Endothelial cell of umbilical vein (primary cell): ENCODE results near the gene TLCD4. TPM values are rescaled to one million over a fixed set of nuclear protein-coding genes. Genes with fewer than 3 reads are reported as not detected.

Experiments used
- BruUV-seq: library from RNA; stranded (reverse); fragments of 400-500 nt; replicated peaks from 2 replicates; lab custom pipeline; 2021; lab: Mats Ljungman, UMichigan
- CTCF ChIA-PET: fragments of 300-600, 350-600 bp; sonication (Branson Sonifier 250); formaldehyde crosslinking; loops from one replicate; lab custom pipeline; 2021; ENCODE audit warnings: antibody characterized with exemption, inconsistent platforms; lab: Charles Lee
- POLR2A ChIA-PET: fragments of 300-600, 350-600 bp; sonication (Branson Sonifier 250); formaldehyde crosslinking; loops from one replicate; lab custom pipeline; 2021; ENCODE audit warnings: antibody characterized with exemption, inconsistent platforms; lab: Charles Lee
- DNase-seq: peaks from one replicate; pipeline ENCODE4 v3.0.0-alpha.2; 2011; ENCODE audit warnings: low read depth, low spot score
- FAIRE-seq: peaks from 2 replicates; lab custom pipeline; 2011; peaks lifted over from hg19 to GRCh38; lab: Jason Lieb, UNC
- H2AFZ ChIP-seq: 2 replicates; pipeline ENCODE4 v1.6.0; 2012; ENCODE audit warnings: low read depth, low read length, control low read depth, inconsistent platforms
- H3K27ac ChIP-seq: 2 replicates; pipeline ENCODE4 v1.5.1; 2011; ENCODE audit warnings: low read depth, mild to moderate bottlenecking, control low read depth, low read length, moderate library complexity; ENCODE audit not compliant: insufficient read depth
- H3K27me3 ChIP-seq, 2 experiments: 2 replicates each; pipeline versions ENCODE4 v1.6.0 to v1.6.1; 2011; ENCODE audit warnings: low read length in 2 of 2, mixed read lengths in 1 of 2; ENCODE audit not compliant: control insufficient read depth in 2 of 2, insufficient read depth in 2 of 2
- H3K36me3 ChIP-seq, 2 experiments: 2 replicates in 1 of 2; 3 replicates in 1 of 2; pipeline ENCODE4 v1.5.1; 2011; ENCODE audit warnings: low read length in 2 of 2, mild to moderate bottlenecking in 1 of 2, moderate library complexity in 1 of 2; ENCODE audit not compliant: control insufficient read depth in 2 of 2, insufficient read depth in 2 of 2; ENCODE audit errors: extremely low read depth in 1 of 2
- H3K4me1 ChIP-seq: 3 replicates; pipeline ENCODE4 v1.5.1; 2011; ENCODE audit warnings: mild to moderate bottlenecking, low read length; ENCODE audit not compliant: control insufficient read depth, insufficient read depth; ENCODE audit errors: extremely low read depth
- H3K4me2 ChIP-seq: 2 replicates; pipeline ENCODE4 v1.6.1; 2011; ENCODE audit warnings: low read length, control low read depth, mixed read lengths; ENCODE audit not compliant: insufficient read depth
- H3K4me3 ChIP-seq, 3 experiments: fragments of 200-600 bp in 1 of 3; sonication (generic), shearing (Covaris generic) in 1 of 3; replicated peaks in 1 of 3; 2 replicates each; pipeline ENCODE4 v1.5.1; 2011 to 2016; ENCODE audit warnings: control low read depth in 3 of 3, low read length in 3 of 3, mild to moderate bottlenecking in 2 of 3, inconsistent platforms in 1 of 3, low read depth in 1 of 3, moderate library complexity in 1 of 3; ENCODE audit not compliant: insufficient read depth in 1 of 3
- H3K79me2 ChIP-seq: 2 replicates; pipeline ENCODE4 v1.6.0; 2012; ENCODE audit warnings: low read length, inconsistent platforms; ENCODE audit not compliant: control insufficient read depth, insufficient read depth
- H3K9ac ChIP-seq: replicated peaks from 2 replicates; pipeline ENCODE3; 2011; ENCODE audit warnings: low read length, control low read depth; ENCODE audit not compliant: insufficient read depth; ENCODE audit errors: extremely low read depth
- H3K9me1 ChIP-seq: replicated peaks from 3 replicates; pipeline ENCODE4 v1.6.0; 2011; ENCODE audit warnings: mild to moderate bottlenecking, low read length; ENCODE audit not compliant: control insufficient read depth, insufficient read depth; ENCODE audit errors: extremely low read depth
- H3K9me3 ChIP-seq: replicated peaks from 2 replicates; pipeline ENCODE4 v1.5.1; 2012; ENCODE audit warnings: low read length, inconsistent platforms; ENCODE audit not compliant: control insufficient read depth, insufficient read depth
- H4K20me1 ChIP-seq: replicated peaks from 2 replicates; pipeline ENCODE3; 2011; ENCODE audit warnings: mild to moderate bottlenecking, low read length; ENCODE audit not compliant: control insufficient read depth, insufficient read depth; ENCODE audit errors: extremely low read depth
- CTCF ChIP-seq, 2 donors: IDR thresholded peaks; 1 replicate in 1 of 2; 2 replicates in 1 of 2; pipeline ENCODE4 v1.5.1; 2011; ENCODE audit warnings: low read length in 2 of 2, mild to moderate bottlenecking in 2 of 2, moderate library complexity in 2 of 2, control low read depth in 1 of 2, inconsistent platforms in 1 of 2, low read depth in 1 of 2; ENCODE audit not compliant: insufficient read depth in 1 of 2; ENCODE audit errors: extremely low read depth in 1 of 2
- EZH2 ChIP-seq: IDR thresholded peaks from 2 replicates; pipeline ENCODE4 v1.6.1; 2012; ENCODE audit warnings: borderline replicate concordance, low read depth, mild to moderate bottlenecking, moderate library complexity, low read length, inconsistent platforms; ENCODE audit not compliant: severe bottlenecking
- FOS ChIP-seq: IDR thresholded peaks from 2 replicates; pipeline ENCODE4 v1.6.1; 2011; ENCODE audit warnings: mild to moderate bottlenecking, low read length, moderate library complexity, borderline replicate concordance; ENCODE audit not compliant: insufficient read depth
- GATA2 ChIP-seq: IDR thresholded peaks from 2 replicates; pipeline ENCODE4 v1.7.0; 2011; ENCODE audit warnings: low read depth, mild to moderate bottlenecking, moderate library complexity, mixed read lengths, low read length; ENCODE audit not compliant: insufficient read length, insufficient read depth
- JUN ChIP-seq: IDR thresholded peaks from 2 replicates; pipeline ENCODE4 v1.6.1; 2011; ENCODE audit warnings: borderline replicate concordance, low read depth; ENCODE audit not compliant: insufficient read length, insufficient read depth
- MYC ChIP-seq: IDR thresholded peaks from one replicate; pipeline ENCODE4 v1.6.1; 2011; ENCODE audit warnings: mild to moderate bottlenecking, low read depth, low read length
- POLR2A ChIP-seq: IDR thresholded peaks from 2 replicates; pipeline ENCODE4 v1.6.1; 2012; ENCODE audit warnings: low read depth, mild to moderate bottlenecking, control low read depth, low read length
- POLR2AphosphoS5 ChIP-seq: IDR thresholded peaks from 2 replicates; pipeline ENCODE4 v1.6.1; 2012; ENCODE audit warnings: low read depth, mild to moderate bottlenecking, control low read depth, low read length, moderate library complexity; ENCODE audit not compliant: insufficient read depth
- dilution Hi-C: fragments of 300-500 bp; cut with MboI; formaldehyde crosslinking; loops from one replicate; pipeline ENCODE4 v1.15.0; 2019; ENCODE audit warnings: low sequenced_read_pairs; ENCODE audit not compliant: extremely low pct_ligation_motif_present
- intact Hi-C: fragments of 100-400 bp; cut with micrococcal nuclease; formaldehyde crosslinking; loops from one replicate; pipeline ENCODE4 v1.10.0; 2022
- polyA plus RNA-seq, 4 experiments: library from polyadenylated mRNA; depleted of rRNA in 3 of 4; stranded (reverse) in 3 of 4; unstranded in 1 of 4; fragments of >200 nt; gene quantifications; 2 replicates each; pipeline versions ENCODE4 v1.2.1 to v1.2.3, GENCODE V29; 2011 to 2012; ENCODE audit warnings: missing spikeins in 1 of 4
- total RNA-seq: library from RNA; stranded (reverse); gene quantifications from 2 replicates; pipeline ENCODE4 v1.2.3, GENCODE V29; 2021
- TF ChIP-seq, protein P1 (sequence below): IDR thresholded peaks from 2 replicates; pipeline ENCODE4 v1.6.1; 2011; ENCODE audit not compliant: insufficient read depth, insufficient read length

TLCD4 gene
- total and polyA plus RNA-seq, 2 donors (not counting 3 experiments of a cell fraction or from before 2014, with no cell fraction given): 0.11 to 0.51 TPM

DNA sequence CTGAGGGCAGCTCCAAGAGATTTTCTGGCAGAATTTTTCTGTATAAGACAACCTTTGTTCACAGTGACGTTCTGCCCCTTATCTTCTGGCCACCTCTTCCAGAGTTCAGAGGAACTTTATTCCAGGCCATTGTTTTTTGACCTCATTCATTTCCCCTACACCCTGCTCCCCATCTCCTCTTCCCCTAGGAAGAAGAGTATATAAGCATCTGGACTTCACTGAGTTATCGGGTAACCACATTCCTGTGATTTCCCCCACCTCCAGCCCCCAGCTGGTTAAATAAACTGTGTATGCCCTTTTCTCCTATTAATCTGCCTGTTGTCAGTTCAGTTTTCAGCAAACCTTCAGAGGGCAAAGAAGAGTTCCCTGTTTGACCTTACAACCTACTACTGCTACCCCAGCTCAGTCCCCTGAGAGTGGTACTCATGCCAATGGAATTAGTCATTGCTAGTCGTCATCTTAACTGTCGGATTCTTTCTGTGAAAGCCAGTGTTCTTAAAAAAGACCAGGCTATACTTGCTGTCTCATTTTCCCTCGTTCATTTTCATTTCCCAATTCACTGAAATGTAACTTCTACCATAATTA lies 30.1 kb upstream of the TLCD4 start:
- Histone ChIP-seq H3K4me1 (peaks cover 16% of the 10 kb centered on the region), H3K27ac (peak overlapping the region; percentile 69), H3K27me3 (no peaks in the 10 kb centered on the region), H3K9me1 (no peaks in the 10 kb centered on the region), H4K20me1 (no peaks in the 10 kb centered on the region), H3K9ac (peak overlapping the region; percentile 35), H3K4me3 (no peak overlapping the region), H3K79me2 (no peaks in the 10 kb centered on the region), H3K4me2 (peak overlapping the region; percentile 52), H2AFZ (peak overlapping the region; percentile 12), H3K36me3 (no peaks in the 10 kb centered on the region), H3K9me3 (no peaks in the 10 kb centered on the region)
- dilution Hi-C loops: no loop called here
- TF ChIP-seq, protein P1, sequence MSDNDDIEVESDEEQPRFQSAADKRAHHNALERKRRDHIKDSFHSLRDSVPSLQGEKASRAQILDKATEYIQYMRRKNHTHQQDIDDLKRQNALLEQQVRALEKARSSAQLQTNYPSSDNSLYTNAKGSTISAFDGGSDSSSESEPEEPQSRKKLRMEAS: no peak
- TF ChIP-seq GATA2 (no peak), POLR2A (no peak), EZH2 (no peak), JUN (peak; percentile 75), FOS (peak; percentile 63), POLR2AphosphoS5 (peak; percentile 17), MYC (no peak), CTCF (IDR thresholded peaks at IDR 0.05; ENCODE audit: extremely low read depth in 1 of 2, insufficient read depth in 1 of 2, low read depth in 1 of 2, low read length in 2 of 2) (no peak)
- ChIA-PET POLR2A (interaction anchor here (0.7 kb wide), 1 partner anchor 371 kb away, joined by 3 read pairs; no protein-coding TSS in a partner anchor), CTCF (interaction anchor here (0.7 to 2.3 kb wide), 5 partner anchors 14 to 147 kb away, joined by 3 to 17 read pairs (median 3); partner anchors contain the start of genes ALG14, RWDD3 and TLCD4)
- intact Hi-C loops: loop anchor here (1.0 kb wide), 1 partner anchor 30 kb away; the partner anchor contains the start of gene TLCD4
- BruUV-seq: no TSS peak
- DNase-seq (peak; percentile 84), FAIRE-seq (peak; percentile 74)
